Liver (tissue), 9 donors: ENCODE results near the gene PSMD5. TPM values are rescaled to one million over a fixed set of nuclear protein-coding genes. Genes with fewer than 3 reads are reported as not detected.

Experiments
- DNase-seq: peaks from one replicate; pipeline ENCODE4 v3.0.0-alpha.2; 2017; ENCODE audit warnings: low spot score
- H3K27ac ChIP-seq, 2 donors: one replicate each; pipeline ENCODE4 v1.7.0; 2013; ENCODE audit warnings: inconsistent platforms in 2 of 2, low read length in 2 of 2, control low read depth in 1 of 2, low read depth in 1 of 2, mild to moderate bottlenecking in 1 of 2
- H3K27me3 ChIP-seq, 4 donors: one replicate each; pipeline versions ENCODE4 v1.6.1 to v1.7.0; 2013; ENCODE audit warnings: low read length in 3 of 4, inconsistent platforms in 1 of 4, mild to moderate bottlenecking in 1 of 4, moderate library complexity in 1 of 4; ENCODE audit not compliant: control insufficient read depth in 4 of 4, insufficient read depth in 4 of 4
- H3K36me3 ChIP-seq, 4 donors: one replicate each; pipeline versions ENCODE4 v1.6.1 to v1.7.0; 2013; ENCODE audit warnings: low read length in 3 of 4, mild to moderate bottlenecking in 3 of 4, low read depth in 1 of 4, moderate library complexity in 1 of 4; ENCODE audit not compliant: control insufficient read depth in 4 of 4, insufficient read depth in 3 of 4
- H3K4me1 ChIP-seq, 4 donors: one replicate each; pipeline versions ENCODE4 v1.6.1 to v1.7.0; 2013; ENCODE audit warnings: low read length in 3 of 4, mild to moderate bottlenecking in 3 of 4, moderate library complexity in 1 of 4; ENCODE audit not compliant: control insufficient read depth in 4 of 4, insufficient read depth in 4 of 4
- H3K4me3 ChIP-seq, 3 donors: one replicate each; pipeline versions ENCODE4 v1.6.1 to v1.7.0; 2013; ENCODE audit warnings: low read length in 3 of 3, control low read depth in 1 of 3, low read depth in 1 of 3, mild to moderate bottlenecking in 1 of 3
- H3K9ac ChIP-seq, 2 donors: one replicate each; pipeline ENCODE4 v1.7.0; 2013; ENCODE audit warnings: low read length in 2 of 2, mild to moderate bottlenecking in 2 of 2, moderate library complexity in 2 of 2, control low read depth in 1 of 2, low read depth in 1 of 2
- H3K9me3 ChIP-seq, 4 donors: one replicate each; pipeline versions ENCODE4 v1.6.1 to v1.7.0; 2013; ENCODE audit warnings: low read length in 3 of 4; ENCODE audit not compliant: control insufficient read depth in 4 of 4
- FOXA1 ChIP-seq: IDR thresholded peaks from 2 replicates; pipeline ENCODE4 v1.6.1; 2016; ENCODE audit warnings: antibody characterized with exemption
- FOXA2 ChIP-seq: IDR thresholded peaks from 2 replicates; pipeline ENCODE4 v1.6.1; 2016; ENCODE audit warnings: antibody characterized with exemption
- HNF4A ChIP-seq, 2 donors: conservative IDR thresholded peaks; 2 replicates each; pipeline ENCODE4 v1.6.1; 2016; ENCODE audit warnings: antibody characterized with exemption in 2 of 2, mild to moderate bottlenecking in 2 of 2
- HNF4G ChIP-seq: IDR thresholded peaks from 2 replicates; pipeline ENCODE4 v1.6.1; 2016; ENCODE audit warnings: antibody characterized with exemption
- JUND ChIP-seq, 2 donors: IDR thresholded peaks; 2 replicates each; pipeline ENCODE4 v1.6.1; 2016; ENCODE audit warnings: antibody characterized with exemption in 2 of 2
- RAD21 ChIP-seq, 2 donors: IDR thresholded peaks; 2 replicates each; pipeline ENCODE4 v1.6.1; 2016; ENCODE audit warnings: antibody characterized with exemption in 2 of 2, mild to moderate bottlenecking in 2 of 2
- YY1 ChIP-seq: IDR thresholded peaks from 2 replicates; pipeline ENCODE4 v1.6.1; 2016; ENCODE audit warnings: antibody characterized with exemption, mild to moderate bottlenecking
- WGBS: extraction: QIAGEN DNeasy Blood & Tissue Kit; methylation state at CpG from one replicate; pipeline ENCODE4 v1.1.7; 2013; 5-methylcytosine and 5-hydroxymethylcytosine counted together
- polyA plus RNA-seq, 2 donors: library from polyadenylated mRNA; stranded (reverse) in 1 of 2; unstranded in 1 of 2; fragments of 200-250 nt in 1 of 2; fragments of >200 nt in 1 of 2; fragmentation: Nextera tagmentation in 1 of 2; extraction: Ambion mirVana in 1 of 2; gene quantifications; one replicate each; pipeline versions ENCODE4 v1.2.1 to v1.2.3, GENCODE V29; 2013 to 2015
- total RNA-seq, 2 donors: library from RNA; depleted of rRNA; stranded (reverse); fragments of >200 nt; gene quantifications; one replicate each; pipeline ENCODE4 v1.2.3, GENCODE V29; 2014
- TF ChIP-seq, protein P1 (sequence below): IDR thresholded peaks from 2 replicates; pipeline ENCODE4 v1.6.1; 2016; ENCODE audit warnings: antibody characterized with exemption
- TF ChIP-seq, protein P2 (sequence below): fragments of 150-350 bp; IDR thresholded peaks from 2 replicates; pipeline ENCODE4 v1.5.1; 2017; ENCODE audit warnings: improper control_type of control experiment, low read depth, low read length; ENCODE audit not compliant: missing input control
- TF ChIP-seq, protein P3 (sequence below): IDR thresholded peaks from 2 replicates; pipeline ENCODE4 v1.6.1; 2016; ENCODE audit warnings: antibody characterized with exemption, mild to moderate bottlenecking
- donor health status: healthy.
- donor health status: healthy.
- donor health status: healthy.
- donor health status: healthy.
- donor health status: healthy.

PSMD5 gene
- total and polyA plus RNA-seq, 4 donors: 10.9 to 19.1 (median 16.0) TPM

DNA sequence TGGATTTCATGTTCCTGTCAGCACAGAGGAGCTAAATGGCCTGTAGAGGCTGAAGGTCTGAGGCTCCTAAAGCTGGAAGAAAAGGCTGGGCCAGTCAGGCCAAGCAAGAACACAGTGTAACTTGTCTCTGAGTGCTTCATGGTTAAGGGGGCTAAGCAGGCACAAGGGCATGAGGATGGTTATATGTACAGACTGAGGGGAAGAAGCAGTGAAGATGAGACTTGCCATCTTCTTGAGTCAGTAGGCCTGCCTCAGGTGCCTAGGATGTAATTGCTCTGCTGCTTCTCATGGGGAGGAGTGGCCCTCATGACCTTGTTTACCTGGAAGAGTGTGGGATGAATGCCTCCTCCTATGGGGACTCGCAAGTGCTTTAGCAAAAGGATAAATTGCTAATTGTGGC, 8.7 kb upstream of the PSMD5 start (continued):
- TF ChIP-seq, protein P1, sequence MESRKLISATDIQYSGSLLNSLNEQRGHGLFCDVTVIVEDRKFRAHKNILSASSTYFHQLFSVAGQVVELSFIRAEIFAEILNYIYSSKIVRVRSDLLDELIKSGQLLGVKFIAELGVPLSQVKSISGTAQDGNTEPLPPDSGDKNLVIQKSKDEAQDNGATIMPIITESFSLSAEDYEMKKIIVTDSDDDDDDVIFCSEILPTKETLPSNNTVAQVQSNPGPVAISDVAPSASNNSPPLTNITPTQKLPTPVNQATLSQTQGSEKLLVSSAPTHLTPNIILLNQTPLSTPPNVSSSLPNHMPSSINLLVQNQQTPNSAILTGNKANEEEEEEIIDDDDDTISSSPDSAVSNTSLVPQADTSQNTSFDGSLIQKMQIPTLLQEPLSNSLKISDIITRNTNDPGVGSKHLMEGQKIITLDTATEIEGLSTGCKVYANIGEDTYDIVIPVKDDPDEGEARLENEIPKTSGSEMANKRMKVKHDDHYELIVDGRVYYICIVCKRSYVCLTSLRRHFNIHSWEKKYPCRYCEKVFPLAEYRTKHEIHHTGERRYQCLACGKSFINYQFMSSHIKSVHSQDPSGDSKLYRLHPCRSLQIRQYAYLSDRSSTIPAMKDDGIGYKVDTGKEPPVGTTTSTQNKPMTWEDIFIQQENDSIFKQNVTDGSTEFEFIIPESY: no peak
- TF ChIP-seq FOXA2 (no peak), HNF4G (no peak), RAD21 (IDR thresholded peaks at IDR 0.05) (no peak), FOXA1 (no peak)

DNA sequence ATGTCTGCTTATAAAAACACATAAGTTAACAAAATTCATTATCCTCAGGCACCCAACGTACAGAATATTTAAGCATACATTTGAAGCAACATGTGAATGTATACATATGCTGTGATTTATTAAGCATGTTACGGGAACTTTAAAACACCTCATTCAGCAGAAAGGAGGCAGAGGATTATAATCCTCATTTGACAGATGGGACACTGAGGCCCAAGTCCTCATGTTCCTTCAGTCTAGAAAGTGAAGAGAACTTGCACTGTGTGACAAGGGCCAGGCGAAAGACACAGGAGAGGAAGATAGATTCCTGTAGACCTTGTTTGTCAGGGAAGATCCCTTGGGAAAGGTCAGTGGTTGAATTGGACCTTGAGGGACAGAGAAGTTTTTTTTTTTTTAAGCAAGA, 7.6 kb upstream of the PSMD5 start:
- no peak overlapping the region for H3K27ac ChIP-seq

DNA sequence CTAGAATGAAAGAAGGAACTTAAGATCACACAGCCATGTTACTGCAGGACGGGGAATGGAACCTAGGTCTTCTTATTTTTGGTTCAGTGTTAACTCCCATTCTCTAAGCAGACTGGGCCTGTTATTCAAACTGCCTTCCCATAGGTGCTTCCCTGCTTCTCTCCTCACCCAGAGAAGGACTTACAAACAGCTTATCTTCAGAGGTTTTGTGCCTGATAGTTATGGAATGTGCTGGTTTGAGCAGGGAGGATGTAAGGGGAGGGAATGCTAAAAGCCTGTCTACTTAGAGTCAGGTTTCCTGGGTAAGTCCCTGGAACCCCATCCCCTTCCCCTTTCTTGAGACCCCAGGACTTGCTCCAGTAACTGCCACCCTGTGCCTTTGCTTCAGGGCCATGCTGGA, 4.2 kb upstream of the PSMD5 start:
- Histone ChIP-seq H3K4me3 (no peak overlapping the region), H3K9ac (no peak overlapping the region), H3K9me3 (no peaks in the 10 kb centered on the region), H3K27ac (no peak overlapping the region), H3K4me1 (peaks cover 2 to 14% (median 10%) of the 10 kb centered on the region in 4 donors), H3K36me3 (peaks cover 0 to 21% (median 8%) of the 10 kb centered on the region in 4 donors), H3K27me3 (no peaks in the 10 kb centered on the region)
- TF ChIP-seq FOXA2: no peak
- no peak for TF ChIP-seq FOXA1
- no peak for TF ChIP-seq YY1
- 95% methylated on average over 1 of the region's 1 CpG for WGBS
- DNase-seq: no peak

More for the DNA sequence above, 7.6 kb upstream of the PSMD5 start:
- Histone ChIP-seq H3K9me3 (no peaks in the 10 kb centered on the region), H3K9ac (no peak overlapping the region), H3K4me1 (no peaks in the 10 kb centered on the region), H3K27me3 (no peaks in the 10 kb centered on the region), H3K36me3 (peaks cover 0 to 26% (median 12%) of the 10 kb centered on the region in 4 donors), H3K4me3 (no peak overlapping the region)
- DNase-seq: no peak
- no peak for TF ChIP-seq HNF4G
- TF ChIP-seq HNF4A (conservative IDR thresholded peaks at IDR 0.05): no peak
- no peak for TF ChIP-seq JUND (IDR thresholded peaks at IDR 0.05)
- TF ChIP-seq, protein P2, sequence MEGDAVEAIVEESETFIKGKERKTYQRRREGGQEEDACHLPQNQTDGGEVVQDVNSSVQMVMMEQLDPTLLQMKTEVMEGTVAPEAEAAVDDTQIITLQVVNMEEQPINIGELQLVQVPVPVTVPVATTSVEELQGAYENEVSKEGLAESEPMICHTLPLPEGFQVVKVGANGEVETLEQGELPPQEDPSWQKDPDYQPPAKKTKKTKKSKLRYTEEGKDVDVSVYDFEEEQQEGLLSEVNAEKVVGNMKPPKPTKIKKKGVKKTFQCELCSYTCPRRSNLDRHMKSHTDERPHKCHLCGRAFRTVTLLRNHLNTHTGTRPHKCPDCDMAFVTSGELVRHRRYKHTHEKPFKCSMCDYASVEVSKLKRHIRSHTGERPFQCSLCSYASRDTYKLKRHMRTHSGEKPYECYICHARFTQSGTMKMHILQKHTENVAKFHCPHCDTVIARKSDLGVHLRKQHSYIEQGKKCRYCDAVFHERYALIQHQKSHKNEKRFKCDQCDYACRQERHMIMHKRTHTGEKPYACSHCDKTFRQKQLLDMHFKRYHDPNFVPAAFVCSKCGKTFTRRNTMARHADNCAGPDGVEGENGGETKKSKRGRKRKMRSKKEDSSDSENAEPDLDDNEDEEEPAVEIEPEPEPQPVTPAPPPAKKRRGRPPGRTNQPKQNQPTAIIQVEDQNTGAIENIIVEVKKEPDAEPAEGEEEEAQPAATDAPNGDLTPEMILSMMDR: no peak
- no peak for TF ChIP-seq FOXA1
- TF ChIP-seq, protein P3, sequence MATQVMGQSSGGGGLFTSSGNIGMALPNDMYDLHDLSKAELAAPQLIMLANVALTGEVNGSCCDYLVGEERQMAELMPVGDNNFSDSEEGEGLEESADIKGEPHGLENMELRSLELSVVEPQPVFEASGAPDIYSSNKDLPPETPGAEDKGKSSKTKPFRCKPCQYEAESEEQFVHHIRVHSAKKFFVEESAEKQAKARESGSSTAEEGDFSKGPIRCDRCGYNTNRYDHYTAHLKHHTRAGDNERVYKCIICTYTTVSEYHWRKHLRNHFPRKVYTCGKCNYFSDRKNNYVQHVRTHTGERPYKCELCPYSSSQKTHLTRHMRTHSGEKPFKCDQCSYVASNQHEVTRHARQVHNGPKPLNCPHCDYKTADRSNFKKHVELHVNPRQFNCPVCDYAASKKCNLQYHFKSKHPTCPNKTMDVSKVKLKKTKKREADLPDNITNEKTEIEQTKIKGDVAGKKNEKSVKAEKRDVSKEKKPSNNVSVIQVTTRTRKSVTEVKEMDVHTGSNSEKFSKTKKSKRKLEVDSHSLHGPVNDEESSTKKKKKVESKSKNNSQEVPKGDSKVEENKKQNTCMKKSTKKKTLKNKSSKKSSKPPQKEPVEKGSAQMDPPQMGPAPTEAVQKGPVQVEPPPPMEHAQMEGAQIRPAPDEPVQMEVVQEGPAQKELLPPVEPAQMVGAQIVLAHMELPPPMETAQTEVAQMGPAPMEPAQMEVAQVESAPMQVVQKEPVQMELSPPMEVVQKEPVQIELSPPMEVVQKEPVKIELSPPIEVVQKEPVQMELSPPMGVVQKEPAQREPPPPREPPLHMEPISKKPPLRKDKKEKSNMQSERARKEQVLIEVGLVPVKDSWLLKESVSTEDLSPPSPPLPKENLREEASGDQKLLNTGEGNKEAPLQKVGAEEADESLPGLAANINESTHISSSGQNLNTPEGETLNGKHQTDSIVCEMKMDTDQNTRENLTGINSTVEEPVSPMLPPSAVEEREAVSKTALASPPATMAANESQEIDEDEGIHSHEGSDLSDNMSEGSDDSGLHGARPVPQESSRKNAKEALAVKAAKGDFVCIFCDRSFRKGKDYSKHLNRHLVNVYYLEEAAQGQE: no peak
- 97% methylated on average over 3 of the region's 3 CpGs for WGBS
